ENCODE data around the gene ANP32A.

The ANP32A gene

GRCh38 chr15:68821190-68821840 is 620 bp upstream of the ANP32A start:
- Histone ChIP-seq H3K4me3 (ENCODE audit: insufficient read depth, low read depth, low read length, poor library complexity, severe bottlenecking) (peak overlapping the region; percentile 74), H3K4me1 (ENCODE audit: control insufficient read depth, insufficient read depth, low read length, poor library complexity, severe bottlenecking) (peaks cover 6% of the 10 kb centered on the region), H3K27me3 (replicated peaks; ENCODE audit: control insufficient read depth, insufficient read depth, low read length, poor library complexity, severe bottlenecking) (no peaks in the 10 kb centered on the region), H3K27ac (ENCODE audit: insufficient read depth, low read length, poor library complexity, severe bottlenecking) (peak overlapping the region; percentile 83), H3K9me3 (ENCODE audit: control insufficient read depth, low read length) (no peaks in the 10 kb centered on the region), H3K36me3 (ENCODE audit: control insufficient read depth, insufficient read depth, low read length) (no peaks in the 10 kb centered on the region)
- no peak for DNase-seq

DNA sequence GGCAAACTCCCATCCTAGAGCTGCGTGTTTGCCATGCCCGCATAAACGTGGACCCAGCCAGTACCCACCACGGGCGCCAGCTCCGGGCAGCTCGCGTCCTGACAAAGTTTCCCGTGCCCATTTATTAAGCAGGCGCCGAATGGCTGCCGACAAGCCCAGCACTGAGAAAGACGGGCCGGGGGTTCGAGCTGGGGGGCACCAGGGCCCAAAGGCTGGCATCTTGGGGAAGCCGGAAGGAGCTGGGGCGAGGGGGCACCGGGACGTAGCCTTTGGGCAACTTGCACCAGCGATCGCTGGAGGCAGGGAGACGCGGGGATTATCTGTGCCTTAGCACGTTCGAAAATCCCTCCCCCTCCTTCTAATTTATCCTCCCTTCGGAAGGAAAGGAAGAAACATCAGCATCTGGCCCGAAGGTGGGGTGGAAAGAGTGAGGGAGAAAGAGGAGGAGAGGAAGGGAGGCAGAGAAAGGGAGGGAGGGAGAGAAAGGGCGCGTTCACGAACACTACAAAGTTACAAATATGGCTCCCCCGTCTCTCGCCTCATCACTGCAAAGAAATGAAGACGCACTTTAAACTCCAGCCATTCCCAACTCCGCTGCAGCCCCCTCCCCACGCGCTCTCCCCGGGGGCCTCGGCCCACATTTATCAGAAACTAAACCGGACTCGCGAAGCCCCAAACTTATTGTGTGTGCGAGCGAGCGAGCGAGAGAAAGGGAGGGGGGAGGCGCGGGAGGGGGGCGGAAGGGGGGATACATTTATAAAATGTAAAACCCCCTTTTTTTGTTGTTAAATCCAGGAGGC is 1.0 kb downstream of the ANP32A start:
- H3K4me1 ChIP-seq (ENCODE audit: control insufficient read depth, insufficient read depth, low read length, poor library complexity, severe bottlenecking): peaks cover 9% of the 10 kb centered on the region
- H3K4me3 ChIP-seq (ENCODE audit: insufficient read depth, low read depth, low read length, poor library complexity, severe bottlenecking): peak overlapping the region; percentile 74
- peak in 2 of 3 donors; percentile 9 to 41 for DNase-seq
- H3K36me3 ChIP-seq (ENCODE audit: control insufficient read depth, insufficient read depth, low read length): no peaks in the 10 kb centered on the region
- no peaks in the 10 kb centered on the region for H3K9me3 ChIP-seq (ENCODE audit: control insufficient read depth, low read length)
- H3K27ac ChIP-seq (ENCODE audit: insufficient read depth, low read length, poor library complexity, severe bottlenecking): peak overlapping the region; percentile 83
- H3K27me3 ChIP-seq (replicated peaks; ENCODE audit: control insufficient read depth, insufficient read depth, low read length, poor library complexity, severe bottlenecking): no peaks in the 10 kb centered on the region

- Histone ChIP-seq H3K4me3 (ENCODE audit: insufficient read depth, low read depth, low read length, poor library complexity, severe bottlenecking) (peak overlapping the region; percentile 74), H3K9me3 (ENCODE audit: control insufficient read depth, low read length) (no peaks in the 10 kb centered on the region), H3K36me3 (ENCODE audit: control insufficient read depth, insufficient read depth, low read length) (no peaks in the 10 kb centered on the region), H3K27ac (ENCODE audit: insufficient read depth, low read length, poor library complexity, severe bottlenecking) (peak overlapping the region; percentile 83), H3K27me3 (replicated peaks; ENCODE audit: control insufficient read depth, insufficient read depth, low read length, poor library complexity, severe bottlenecking) (no peaks in the 10 kb centered on the region), H3K4me1 (ENCODE audit: control insufficient read depth, insufficient read depth, low read length, poor library complexity, severe bottlenecking) (peaks cover 9% of the 10 kb centered on the region)
- no peak for DNase-seq
These were observed 1.8 kb downstream of the ANP32A start for GRCh38 chr15:68818769-68819494.

- H3K27ac ChIP-seq (ENCODE audit: insufficient read depth, low read length, poor library complexity, severe bottlenecking): peak overlapping the region; percentile 83
- H3K36me3 ChIP-seq (ENCODE audit: control insufficient read depth, insufficient read depth, low read length): no peaks in the 10 kb centered on the region
- peaks cover 9% of the 10 kb centered on the region for H3K4me1 ChIP-seq (ENCODE audit: control insufficient read depth, insufficient read depth, low read length, poor library complexity, severe bottlenecking)
- H3K9me3 ChIP-seq (ENCODE audit: control insufficient read depth, low read length): no peaks in the 10 kb centered on the region
- H3K4me3 ChIP-seq (ENCODE audit: insufficient read depth, low read depth, low read length, poor library complexity, severe bottlenecking): peak overlapping the region; percentile 74
- DNase-seq: peak; percentile 44 to 60 (median 54)
- no peaks in the 10 kb centered on the region for H3K27me3 ChIP-seq (replicated peaks; ENCODE audit: control insufficient read depth, insufficient read depth, low read length, poor library complexity, severe bottlenecking)
These were observed 2.5 kb downstream of the ANP32A start for GRCh38 chr15:68818066-68818768.

DNA sequence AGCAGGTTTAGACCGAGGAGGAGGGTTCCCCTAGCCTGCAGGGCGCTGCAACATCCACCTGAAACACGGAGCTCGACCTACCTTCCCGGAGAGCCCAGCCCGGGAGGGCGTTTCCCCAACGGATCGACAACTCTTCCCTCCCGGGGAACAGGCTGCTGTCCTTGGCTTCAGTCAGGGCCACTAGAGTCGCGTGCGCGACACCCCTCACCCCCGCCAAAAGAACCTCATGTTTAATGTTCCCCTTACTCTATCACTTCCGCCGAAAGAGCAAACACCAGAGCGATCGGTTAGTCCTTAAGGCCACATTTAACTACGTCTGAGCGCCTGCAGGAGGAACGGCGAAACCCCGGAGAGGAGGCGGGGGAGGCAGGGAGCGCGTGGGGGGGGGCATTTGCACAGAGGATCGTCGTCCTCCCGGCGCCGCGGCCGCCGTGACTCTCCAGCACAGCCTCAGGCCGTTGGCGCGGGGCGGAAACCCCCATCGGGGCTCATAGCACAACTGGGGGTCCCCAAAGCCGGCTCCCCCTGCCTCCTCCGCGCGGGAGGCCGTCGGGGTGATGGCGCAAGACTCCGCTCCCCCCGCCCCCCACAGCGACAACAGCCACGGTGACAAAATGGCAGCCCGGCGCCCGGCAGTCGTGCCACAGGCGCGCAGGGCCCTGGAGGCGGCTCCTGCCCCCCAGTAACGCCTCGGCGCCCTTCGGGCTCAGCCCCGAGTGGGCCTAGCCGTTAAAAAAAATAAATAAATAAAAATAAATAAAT is 3.2 kb downstream of the ANP32A start:
- peak overlapping the region; percentile 83 for H3K27ac ChIP-seq (ENCODE audit: insufficient read depth, low read length, poor library complexity, severe bottlenecking)
- H3K4me1 ChIP-seq (ENCODE audit: control insufficient read depth, insufficient read depth, low read length, poor library complexity, severe bottlenecking): peaks cover 9% of the 10 kb centered on the region
- no peaks in the 10 kb centered on the region for H3K36me3 ChIP-seq (ENCODE audit: control insufficient read depth, insufficient read depth, low read length)
- no peaks in the 10 kb centered on the region for H3K9me3 ChIP-seq (ENCODE audit: control insufficient read depth, low read length)
- H3K27me3 ChIP-seq (replicated peaks; ENCODE audit: control insufficient read depth, insufficient read depth, low read length, poor library complexity, severe bottlenecking): no peaks in the 10 kb centered on the region
- peak overlapping the region; percentile 74 for H3K4me3 ChIP-seq (ENCODE audit: insufficient read depth, low read depth, low read length, poor library complexity, severe bottlenecking)
- peak; percentile 46 to 63 (median 59) for DNase-seq

DNA sequence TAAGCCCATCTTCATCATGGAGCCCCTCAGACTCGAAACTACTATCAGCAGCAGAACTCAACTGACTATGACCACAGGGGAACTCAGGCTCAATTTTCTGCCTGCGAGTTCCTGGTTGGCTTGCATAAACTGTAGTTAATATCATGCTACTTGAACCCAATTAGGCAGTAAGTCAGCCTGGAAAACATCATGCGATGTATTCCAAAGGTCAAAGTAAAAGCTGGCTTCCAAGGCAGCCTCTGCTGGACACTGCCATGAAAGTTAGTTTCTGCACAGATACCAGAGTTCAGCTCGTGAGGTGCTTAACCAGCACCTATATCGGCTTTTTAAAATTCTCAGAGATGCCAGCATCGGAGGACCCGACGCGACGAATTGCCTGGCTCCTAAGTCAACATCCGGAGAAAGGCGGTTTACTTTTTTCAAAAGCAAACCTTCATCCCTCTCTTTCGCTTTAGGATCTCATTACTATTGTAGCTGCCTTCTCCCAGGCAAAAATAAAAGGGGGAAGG is 3.8 kb downstream of the ANP32A start:
- H3K36me3 ChIP-seq (ENCODE audit: control insufficient read depth, insufficient read depth, low read length): no peaks in the 10 kb centered on the region
- peaks cover 9% of the 10 kb centered on the region for H3K4me1 ChIP-seq (ENCODE audit: control insufficient read depth, insufficient read depth, low read length, poor library complexity, severe bottlenecking)
- peak overlapping the region; percentile 83 for H3K27ac ChIP-seq (ENCODE audit: insufficient read depth, low read length, poor library complexity, severe bottlenecking)
- H3K4me3 ChIP-seq (ENCODE audit: insufficient read depth, low read depth, low read length, poor library complexity, severe bottlenecking): peak overlapping the region; percentile 74
- no peaks in the 10 kb centered on the region for H3K9me3 ChIP-seq (ENCODE audit: control insufficient read depth, low read length)
- DNase-seq: no peak
- H3K27me3 ChIP-seq (replicated peaks; ENCODE audit: control insufficient read depth, insufficient read depth, low read length, poor library complexity, severe bottlenecking): no peaks in the 10 kb centered on the region

DNA sequence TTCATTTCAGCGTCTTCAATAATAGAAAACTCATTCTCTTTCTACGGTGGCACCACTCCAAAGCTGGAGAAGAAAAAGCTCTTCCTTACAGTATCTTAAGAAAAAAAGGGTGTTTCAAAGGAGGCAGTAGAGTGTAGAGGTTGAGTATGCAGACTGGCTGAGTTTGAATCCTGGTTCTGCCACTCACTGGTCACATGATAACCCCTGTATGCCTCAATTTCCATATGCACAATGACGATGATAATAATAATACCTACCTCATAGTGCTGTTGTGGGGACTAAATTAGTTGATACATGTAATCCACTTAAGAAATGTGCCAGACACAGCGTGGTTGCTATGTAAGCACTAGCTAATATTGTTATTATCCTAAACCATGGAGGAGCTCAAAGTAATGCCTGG is 4.5 kb downstream of the ANP32A start:
- Histone ChIP-seq H3K4me1 (ENCODE audit: control insufficient read depth, insufficient read depth, low read length, poor library complexity, severe bottlenecking) (peaks cover 9% of the 10 kb centered on the region), H3K9me3 (ENCODE audit: control insufficient read depth, low read length) (no peaks in the 10 kb centered on the region), H3K4me3 (ENCODE audit: insufficient read depth, low read depth, low read length, poor library complexity, severe bottlenecking) (no peak overlapping the region), H3K27me3 (replicated peaks; ENCODE audit: control insufficient read depth, insufficient read depth, low read length, poor library complexity, severe bottlenecking) (no peaks in the 10 kb centered on the region), H3K36me3 (ENCODE audit: control insufficient read depth, insufficient read depth, low read length) (no peaks in the 10 kb centered on the region), H3K27ac (ENCODE audit: insufficient read depth, low read length, poor library complexity, severe bottlenecking) (no peak overlapping the region)
- no peak for DNase-seq

- Histone ChIP-seq H3K27me3 (replicated peaks; ENCODE audit: control insufficient read depth, insufficient read depth, low read length, poor library complexity, severe bottlenecking) (no peaks in the 10 kb centered on the region), H3K9me3 (ENCODE audit: control insufficient read depth, low read length) (no peaks in the 10 kb centered on the region), H3K36me3 (ENCODE audit: control insufficient read depth, insufficient read depth, low read length) (no peaks in the 10 kb centered on the region), H3K4me3 (ENCODE audit: insufficient read depth, low read depth, low read length, poor library complexity, severe bottlenecking) (no peak overlapping the region), H3K4me1 (ENCODE audit: control insufficient read depth, insufficient read depth, low read length, poor library complexity, severe bottlenecking) (peaks cover 9% of the 10 kb centered on the region), H3K27ac (ENCODE audit: insufficient read depth, low read length, poor library complexity, severe bottlenecking) (no peak overlapping the region)
- no peak for DNase-seq
These were observed 5.1 kb downstream of the ANP32A start for GRCh38 chr15:68815598-68815997.

- DNase-seq: no peak
- Histone ChIP-seq H3K4me3 (ENCODE audit: insufficient read depth, low read depth, low read length, poor library complexity, severe bottlenecking) (no peak overlapping the region), H3K9me3 (ENCODE audit: control insufficient read depth, low read length) (no peaks in the 10 kb centered on the region), H3K36me3 (ENCODE audit: control insufficient read depth, insufficient read depth, low read length) (no peaks in the 10 kb centered on the region), H3K4me1 (ENCODE audit: control insufficient read depth, insufficient read depth, low read length, poor library complexity, severe bottlenecking) (peaks cover 14% of the 10 kb centered on the region), H3K27me3 (replicated peaks; ENCODE audit: control insufficient read depth, insufficient read depth, low read length, poor library complexity, severe bottlenecking) (no peaks in the 10 kb centered on the region), H3K27ac (ENCODE audit: insufficient read depth, low read length, poor library complexity, severe bottlenecking) (no peak overlapping the region)
These were observed 6.1 kb downstream of the ANP32A start for GRCh38 chr15:68814596-68814995.

All from effector memory CD4-positive, alpha-beta T cell (primary cell).